ENCODE data around the gene PCID2.

DNA sequence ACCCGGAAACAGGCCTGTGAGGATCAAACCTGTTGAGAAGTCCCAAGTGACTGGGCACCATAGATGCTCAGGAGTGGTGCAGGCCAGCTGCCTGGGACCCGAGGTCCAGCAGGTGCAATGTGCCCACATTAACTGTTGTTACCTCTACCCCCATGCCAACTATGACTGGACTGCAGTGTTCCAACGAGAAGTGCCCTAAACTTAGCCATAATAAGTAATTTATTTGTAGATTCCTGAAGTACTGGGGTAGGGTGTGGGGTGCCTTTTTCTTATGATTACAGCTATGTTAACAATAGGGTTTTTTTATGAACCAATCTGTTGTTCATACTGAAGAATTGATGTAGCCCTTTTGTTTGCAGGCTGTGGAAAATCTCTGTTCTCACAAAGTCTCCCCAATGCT, 10.1 kb upstream of the PCID2 start:
- no peak for TF ChIP-seq POLR2A (IDR thresholded peaks at IDR 0.05)
- no peak for TF ChIP-seq POLR2AphosphoS5 (IDR thresholded peaks at IDR 0.05)
